ENCODE measurements around the gene SCRG1. TPM values are rescaled to one million over a fixed set of nuclear protein-coding genes. Genes with fewer than 3 reads are reported as not detected.

Gene SCRG1
- polyA plus RNA-seq (2011; rRNA removed) (not detected in 2 replicates), polyA plus RNA-seq (2017; fragmentation: RNase III; extraction: RNeasy Plus Mini Kit Qiagen cat#74134 plus additional on column Dnase treatment) (not detected in 3 replicates), polyA minus RNA-seq (2011; rRNA and poly(A)+ RNA removed) (not detected in 2 replicates)
- not detected in 2 replicates for polyA plus RNA-seq (2012; cell fraction: cytosol; rRNA removed)
- polyA plus RNA-seq (2012; cell fraction: nucleus; rRNA removed): not detected in 2 replicates

DNA sequence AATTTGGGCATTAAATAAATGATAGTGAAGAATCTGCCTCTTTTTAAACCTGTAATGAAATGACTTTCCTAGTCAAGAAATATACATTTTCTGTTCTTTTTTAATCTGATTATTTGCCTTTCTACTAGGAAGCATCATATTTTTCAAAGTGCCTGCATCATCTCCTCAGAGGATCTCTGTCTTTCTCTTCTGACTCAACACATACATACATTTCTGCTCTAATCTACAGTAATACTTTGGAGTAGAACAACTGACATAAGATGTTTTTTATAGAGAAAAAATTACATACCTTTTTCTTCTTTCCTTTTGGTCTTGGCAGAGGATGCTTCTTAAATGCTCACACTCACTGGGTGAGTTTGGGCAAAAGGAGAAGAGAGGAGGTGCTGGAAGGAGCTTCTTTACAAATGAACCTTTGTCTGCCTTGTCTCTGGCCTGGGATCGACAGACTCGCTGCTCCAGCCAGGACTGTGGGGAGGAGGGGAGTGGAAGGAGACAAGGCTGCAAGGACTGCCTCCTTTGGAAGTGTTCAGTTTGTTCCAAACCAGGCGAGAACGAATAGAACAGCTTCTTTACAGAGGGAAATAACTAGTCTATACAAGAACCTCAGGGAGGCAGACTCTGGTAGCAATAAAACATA lies at the start of gene SCRG1:
Gene SCRG1, minus strand, starts transcription at position 338 of the 637 bp plus-strand sequence. CDS start 7,702 bp downstream, outside the sequence.
- ChIA-PET POLR2A (no interaction called here), CTCF (interaction anchor here (1.2 to 1.5 kb wide), 3 partner anchors 9 to 80 kb away, joined by 3 to 4 read pairs (median 3); no protein-coding TSS in a partner anchor)
- no peak for DNase-seq (ENCODE audit: low read depth in 1 of 2, low spot score in 1 of 2)
- Histone ChIP-seq H3K4me3 (no peak within 1 kb of the TSS), H3K27ac (no peak within 1 kb of the TSS), H3K4me2 (no peak within 1 kb of the TSS), H3K4me1 (peaks cover 4% of the 10 kb centered on the region; the same call in 1 of the 3 replicates), H3K9me3 (no peaks in the 10 kb centered on the region)
- TF ChIP-seq ZNF302 (CRISPR knock-in tag; IDR thresholded peaks at IDR 0.05) (no peak), MAFK (IDR thresholded peaks at IDR 0.05; ENCODE audit: partially characterized antibody) (no peak), TP53 (CRISPR knock-in tag; IDR thresholded peaks at IDR 0.05) (no peak), HOXA7 (CRISPR knock-in tag; IDR thresholded peaks at IDR 0.05) (no peak), HEYL (CRISPR knock-in tag; IDR thresholded peaks at IDR 0.05) (no peak), HOXB13 (CRISPR knock-in tag; IDR thresholded peaks at IDR 0.05; ENCODE audit: low read depth) (no peak), ESRRA (IDR thresholded peaks at IDR 0.05; ENCODE audit: borderline replicate concordance, low read length) (no peak), FOXS1 (CRISPR knock-in tag; IDR thresholded peaks at IDR 0.05) (no peak)
- TF ChIP-seq, protein P1, sequence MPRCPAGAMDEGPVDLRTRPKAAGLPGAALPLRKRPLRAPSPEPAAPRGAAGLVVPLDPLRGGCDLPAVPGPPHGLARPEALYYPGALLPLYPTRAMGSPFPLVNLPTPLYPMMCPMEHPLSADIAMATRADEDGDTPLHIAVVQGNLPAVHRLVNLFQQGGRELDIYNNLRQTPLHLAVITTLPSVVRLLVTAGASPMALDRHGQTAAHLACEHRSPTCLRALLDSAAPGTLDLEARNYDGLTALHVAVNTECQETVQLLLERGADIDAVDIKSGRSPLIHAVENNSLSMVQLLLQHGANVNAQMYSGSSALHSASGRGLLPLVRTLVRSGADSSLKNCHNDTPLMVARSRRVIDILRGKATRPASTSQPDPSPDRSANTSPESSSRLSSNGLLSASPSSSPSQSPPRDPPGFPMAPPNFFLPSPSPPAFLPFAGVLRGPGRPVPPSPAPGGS (IDR thresholded peaks at IDR 0.05): no peak
- no peak for FAIRE-seq
- ATAC-seq: no peak
- WGBS (ENCODE audit: missing lambda C conversion rate): 96% methylated on average over 4 of the region's 4 CpGs

DNA sequence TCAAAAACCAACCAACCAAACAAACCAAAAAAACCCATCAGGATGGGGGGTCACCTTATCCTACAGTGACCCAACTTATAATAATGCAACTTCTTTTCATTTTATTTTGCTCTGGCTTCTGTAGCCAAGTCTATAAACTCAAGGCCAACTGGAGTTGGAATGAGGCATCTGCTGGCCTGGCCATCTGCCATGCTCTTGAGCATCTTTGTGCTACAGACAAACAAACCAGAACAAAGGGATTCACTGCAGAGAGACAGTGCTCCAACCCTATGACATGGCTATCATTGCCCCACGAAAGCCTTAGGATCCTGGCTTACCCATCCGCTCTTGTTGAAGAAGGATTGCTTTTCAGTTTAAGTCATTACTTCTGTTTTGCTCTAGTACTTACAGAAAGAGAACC lies 49.2 kb upstream of the SCRG1 start:
- Histone ChIP-seq H3K4me3 (no peak overlapping the region), H3K4me1 (no peaks in the 10 kb centered on the region), H3K27ac (no peak overlapping the region), H3K4me2 (no peak overlapping the region), H3K9me3 (no peaks in the 10 kb centered on the region)
- ATAC-seq: no peak
- 76% methylated on average over 2 of the region's 2 CpGs for WGBS (ENCODE audit: missing lambda C conversion rate)
- DNase-seq (ENCODE audit: low read depth in 1 of 2, low spot score in 1 of 2): no peak
- TF ChIP-seq CEBPB (IDR thresholded peaks at IDR 0.05) (no peak), FOXS1 (CRISPR knock-in tag; IDR thresholded peaks at IDR 0.05) (no peak), CHD4 (IDR thresholded peaks at IDR 0.05; ENCODE audit: borderline replicate concordance) (no peak), GATA3 (IDR thresholded peaks at IDR 0.05; ENCODE audit: borderline replicate concordance) (no peak), EP300 (IDR thresholded peaks at IDR 0.05) (no peak), NPAS2 (CRISPR knock-in tag; IDR thresholded peaks at IDR 0.05; ENCODE audit: borderline replicate concordance) (no peak), HEYL (CRISPR knock-in tag; IDR thresholded peaks at IDR 0.05) (no peak), POLR2AphosphoS2 (conservative IDR thresholded peaks at IDR 0.05; ENCODE audit: low read length) (no peak), ESRRA (IDR thresholded peaks at IDR 0.05; ENCODE audit: borderline replicate concordance, low read length) (no peak), JUN (IDR thresholded peaks at IDR 0.05) (no peak), JUNB (IDR thresholded peaks at IDR 0.05) (no peak), RAD21 (conservative IDR thresholded peaks at IDR 0.05 in 1 of 2, IDR thresholded peaks at IDR 0.05 in 1 of 2) (no peak), RFX5 (IDR thresholded peaks at IDR 0.05) (no peak), POLR2A (IDR thresholded peaks at IDR 0.05; ENCODE audit: low read length) (no peak), CHD2 (IDR thresholded peaks at IDR 0.05; ENCODE audit: low read length, partially characterized antibody) (no peak), HOXB5 (CRISPR knock-in tag; IDR thresholded peaks at IDR 0.05) (no peak)
- TF ChIP-seq, protein P2, sequence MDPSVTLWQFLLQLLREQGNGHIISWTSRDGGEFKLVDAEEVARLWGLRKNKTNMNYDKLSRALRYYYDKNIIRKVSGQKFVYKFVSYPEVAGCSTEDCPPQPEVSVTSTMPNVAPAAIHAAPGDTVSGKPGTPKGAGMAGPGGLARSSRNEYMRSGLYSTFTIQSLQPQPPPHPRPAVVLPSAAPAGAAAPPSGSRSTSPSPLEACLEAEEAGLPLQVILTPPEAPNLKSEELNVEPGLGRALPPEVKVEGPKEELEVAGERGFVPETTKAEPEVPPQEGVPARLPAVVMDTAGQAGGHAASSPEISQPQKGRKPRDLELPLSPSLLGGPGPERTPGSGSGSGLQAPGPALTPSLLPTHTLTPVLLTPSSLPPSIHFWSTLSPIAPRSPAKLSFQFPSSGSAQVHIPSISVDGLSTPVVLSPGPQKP (IDR thresholded peaks at IDR 0.05; ENCODE audit: low read depth, low read length): no peak
- TF ChIP-seq, protein P3, sequence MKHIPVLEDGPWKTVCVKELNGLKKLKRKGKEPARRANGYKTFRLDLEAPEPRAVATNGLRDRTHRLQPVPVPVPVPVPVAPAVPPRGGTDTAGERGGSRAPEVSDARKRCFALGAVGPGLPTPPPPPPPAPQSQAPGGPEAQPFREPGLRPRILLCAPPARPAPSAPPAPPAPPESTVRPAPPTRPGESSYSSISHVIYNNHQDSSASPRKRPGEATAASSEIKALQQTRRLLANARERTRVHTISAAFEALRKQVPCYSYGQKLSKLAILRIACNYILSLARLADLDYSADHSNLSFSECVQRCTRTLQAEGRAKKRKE (CRISPR knock-in tag; IDR thresholded peaks at IDR 0.05; ENCODE audit: low read depth): no peak
- ChIA-PET POLR2A (no interaction called here), CTCF (no interaction called here)
- FAIRE-seq: no peak

Measured in A549 (cell line).